Activated CD8-positive, alpha-beta memory T cell treated with anti-CD3 and anti-CD28 coated beads, Interleukin-2, amount 50 U/mL, for 1 hour (primary cell): ENCODE results near the gene NAA11.

Experiments used
- DNase-seq: peaks from one replicate; pipeline ENCODE4 v3.0.0-alpha.2; 2020; ENCODE audit errors: extremely low read depth

Gene NAA11

DNA sequence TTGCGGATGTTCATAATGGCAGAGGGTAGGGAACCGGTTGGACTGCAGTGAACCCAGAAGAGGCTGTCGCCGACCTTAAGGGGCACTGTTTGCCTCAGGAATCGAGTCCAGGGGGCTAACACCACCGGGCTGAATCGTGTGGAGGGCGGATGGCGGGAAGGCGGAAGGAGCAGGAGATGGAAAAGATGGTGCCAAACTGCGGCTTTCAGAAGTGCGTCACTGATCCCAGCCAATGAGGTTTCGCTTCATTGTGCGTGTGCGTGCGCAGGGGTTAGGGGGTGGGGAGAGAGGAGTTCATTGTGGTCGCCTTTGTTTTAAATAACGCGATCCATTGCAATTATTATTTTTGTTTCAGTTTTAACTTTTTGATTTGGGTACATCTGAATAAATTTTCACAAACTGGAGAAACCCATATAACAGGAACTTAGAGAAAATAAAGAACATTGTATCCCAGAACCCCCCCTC lies at the start of gene NAA11:
Gene NAA11, minus strand, starts transcription at position 198 of the 465 bp plus-strand sequence. Its CDS starts 184 bp downstream, at position 14.
- no peak for DNase-seq

DNA sequence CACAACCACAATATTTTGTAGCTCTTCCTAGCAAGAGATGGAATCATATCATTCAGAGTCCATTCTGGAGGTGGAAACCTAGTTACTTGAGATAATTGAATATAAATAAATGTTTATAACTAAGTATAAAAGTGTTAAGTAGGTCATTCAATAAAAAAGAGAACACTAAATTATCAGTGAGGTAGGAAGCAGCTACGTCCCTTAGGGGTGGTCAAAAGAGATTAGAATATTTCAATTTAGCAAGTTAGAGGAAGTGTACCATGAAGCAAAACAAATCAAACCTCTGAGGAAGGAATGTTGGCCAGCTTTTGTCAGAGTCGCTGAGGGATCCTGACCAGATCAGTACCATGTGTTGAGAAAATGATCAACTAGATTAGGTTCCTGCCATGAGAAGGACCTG lies 44.2 kb upstream of the NAA11 start:
- no peak for DNase-seq

DNA sequence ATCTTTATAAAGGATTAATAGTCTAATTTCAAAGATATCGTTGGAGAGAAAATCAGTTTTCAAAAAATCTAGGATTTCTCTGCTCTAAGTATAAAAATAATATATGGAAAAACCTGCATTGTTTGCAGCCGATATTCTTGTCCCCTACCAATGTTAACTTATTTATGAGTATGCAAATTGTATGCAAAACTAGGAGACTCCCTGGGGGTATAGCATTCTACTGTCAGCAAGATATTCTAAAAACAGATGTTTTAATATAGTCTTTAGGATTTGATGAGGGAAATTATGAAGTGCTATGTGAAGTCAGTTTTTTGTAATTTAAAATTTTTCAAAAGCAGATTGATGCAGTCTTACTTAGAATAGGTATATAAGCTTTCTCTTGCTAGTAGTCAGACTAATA lies 41.2 kb upstream of the NAA11 start:
- no peak for DNase-seq

DNA sequence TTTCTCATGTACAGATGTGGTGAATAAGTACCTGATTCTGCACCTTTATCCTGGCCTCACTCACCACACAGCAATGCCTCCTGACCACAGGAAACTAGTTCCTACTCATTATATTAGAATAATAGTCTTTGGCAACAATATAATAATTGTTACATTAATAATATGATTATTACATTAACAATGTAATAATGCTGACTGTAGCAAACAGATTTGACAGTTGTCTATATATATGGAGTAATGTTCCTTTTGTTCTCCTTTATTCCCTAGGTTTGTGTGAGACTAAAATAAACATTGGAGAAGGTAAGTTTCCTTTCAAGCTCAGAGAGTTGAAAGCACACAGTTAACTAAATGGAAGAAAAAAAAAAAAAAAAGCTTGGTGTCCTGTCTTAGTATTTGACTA lies 40.6 kb upstream of the NAA11 start:
- DNase-seq, result no peak

DNA sequence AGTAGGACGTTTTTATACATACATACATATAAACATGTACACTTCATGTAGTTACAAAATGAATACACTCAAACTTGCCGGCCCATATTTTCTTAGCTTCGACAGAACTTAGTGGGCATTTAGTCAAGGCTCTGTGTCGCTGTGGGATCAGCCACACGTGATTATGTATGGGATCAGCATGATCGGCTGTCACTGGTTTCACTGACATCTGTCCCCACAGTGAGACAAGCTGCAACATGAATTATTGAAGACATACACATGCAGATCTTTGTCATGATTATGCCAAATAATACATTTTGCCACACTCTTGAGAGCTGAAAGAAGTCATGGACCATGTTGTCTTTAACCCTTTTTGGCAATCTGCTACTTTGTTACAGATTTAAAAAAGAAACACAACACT lies 38.2 kb upstream of the NAA11 start:
- no peak for DNase-seq

DNA sequence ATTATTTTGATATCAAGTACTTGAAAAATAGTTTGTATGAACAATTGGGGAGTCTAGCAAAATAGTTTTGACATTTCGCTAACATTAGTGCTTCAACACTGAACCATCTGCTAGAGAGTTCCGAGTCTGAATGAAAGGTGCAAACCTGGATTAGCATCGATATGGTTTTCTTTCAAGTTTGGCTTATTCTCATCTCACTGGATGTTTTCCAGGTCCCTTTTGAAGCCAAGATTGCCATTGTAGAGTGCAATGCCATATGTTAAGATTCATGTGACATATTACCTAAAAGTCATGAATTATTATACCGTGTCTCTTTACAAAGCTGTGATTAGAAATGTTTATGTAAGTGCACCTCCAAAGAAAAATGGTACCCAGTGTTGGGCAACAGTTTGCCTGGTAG lies 36.8 kb upstream of the NAA11 start:
- DNase-seq, result no peak

DNA sequence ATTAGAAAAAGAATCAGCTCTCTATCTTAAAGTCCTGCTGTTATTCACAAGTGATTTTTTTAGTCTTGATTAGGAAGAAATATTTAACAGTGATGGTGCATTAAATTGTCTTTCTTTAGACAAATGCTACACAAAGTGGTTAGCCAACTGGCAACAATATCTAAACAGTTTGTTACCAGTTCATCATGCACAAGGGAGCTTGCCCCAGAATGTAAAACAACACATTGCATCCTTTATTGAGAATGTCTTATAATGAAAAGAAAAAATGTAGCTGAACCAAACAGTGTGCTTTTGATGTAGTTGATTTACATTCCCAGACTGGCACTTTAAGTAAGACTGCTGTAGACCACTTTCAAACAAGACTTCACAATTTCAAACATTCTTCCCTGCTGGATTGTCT lies 34.1 kb upstream of the NAA11 start:
- DNase-seq, result no peak

DNA sequence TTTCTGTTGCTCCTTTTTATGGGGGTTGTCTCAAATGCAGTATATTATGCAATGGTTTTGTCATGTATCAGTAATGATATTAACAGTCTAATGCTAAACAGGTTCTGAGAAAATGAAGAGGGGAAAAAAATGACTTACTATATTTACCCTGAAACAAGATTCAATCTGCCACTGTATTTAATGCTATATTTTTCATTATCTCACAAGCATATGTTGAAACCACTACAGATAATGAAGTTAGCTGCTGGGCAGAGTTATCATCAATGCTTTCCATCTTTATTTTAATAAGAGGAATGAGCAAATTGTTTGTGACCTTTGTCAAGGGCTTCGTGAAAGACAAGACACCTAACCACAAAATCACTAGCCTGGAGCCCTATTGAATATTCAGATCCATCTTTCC lies 32.6 kb upstream of the NAA11 start:
- no peak for DNase-seq

DNA sequence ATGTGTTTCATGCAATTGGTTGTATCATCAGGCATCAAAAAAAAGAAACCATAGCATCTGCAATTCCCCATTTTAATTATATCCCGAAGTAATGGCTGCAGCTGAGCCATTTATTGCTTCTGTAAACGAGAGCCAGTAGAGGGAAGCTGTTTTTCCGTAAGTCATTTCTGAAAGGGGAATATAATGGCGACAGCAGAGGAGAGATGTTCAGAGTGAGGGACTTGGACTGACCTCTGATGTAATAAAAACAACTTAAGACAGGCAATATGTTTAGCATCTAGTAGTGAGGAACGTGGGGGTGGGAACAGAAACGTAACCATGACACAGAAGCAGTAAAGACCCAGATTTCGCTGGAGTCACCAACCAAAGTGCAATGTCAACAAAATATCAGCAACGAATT lies 31.5 kb upstream of the NAA11 start:
- DNase-seq, result no peak

DNA sequence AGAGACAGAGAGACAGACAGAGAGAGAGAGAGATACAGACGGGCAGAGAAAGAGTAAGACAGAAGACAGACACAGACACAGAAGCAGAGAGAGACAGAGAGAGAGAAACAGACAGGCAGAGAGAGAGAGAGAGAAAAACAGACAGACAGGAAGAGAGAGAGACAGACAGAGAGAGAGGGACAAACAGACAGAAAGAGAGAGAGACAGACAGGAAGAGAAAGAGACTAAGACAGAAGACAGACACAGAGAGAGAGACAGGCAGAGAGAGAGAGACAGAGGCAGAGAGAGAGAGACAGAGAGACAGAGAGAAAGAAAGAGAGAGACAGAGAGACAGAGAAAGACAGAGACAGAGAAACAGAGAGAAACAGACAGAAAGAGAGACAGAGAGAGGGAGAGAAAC lies 27.2 kb upstream of the NAA11 start:
- DNase-seq, result no peak

DNA sequence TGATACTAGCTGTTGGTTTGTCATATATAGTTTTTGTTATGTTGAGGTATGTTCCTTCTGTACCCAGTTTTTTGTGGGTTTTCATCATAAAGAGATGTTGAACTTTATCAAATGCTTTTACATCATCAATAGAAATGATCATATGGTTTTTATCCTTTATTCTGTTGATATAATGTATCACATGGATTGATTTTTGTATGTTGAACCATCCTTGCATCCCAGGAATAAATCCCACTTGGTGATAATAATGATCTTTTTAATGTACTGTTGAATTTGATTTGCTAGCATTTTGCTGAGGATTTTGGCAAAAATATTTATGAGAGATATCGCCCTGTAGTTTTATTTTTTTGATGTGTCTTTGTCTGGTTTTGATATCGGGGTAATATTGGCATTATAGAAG lies 22.5 kb upstream of the NAA11 start:
- no peak for DNase-seq

DNA sequence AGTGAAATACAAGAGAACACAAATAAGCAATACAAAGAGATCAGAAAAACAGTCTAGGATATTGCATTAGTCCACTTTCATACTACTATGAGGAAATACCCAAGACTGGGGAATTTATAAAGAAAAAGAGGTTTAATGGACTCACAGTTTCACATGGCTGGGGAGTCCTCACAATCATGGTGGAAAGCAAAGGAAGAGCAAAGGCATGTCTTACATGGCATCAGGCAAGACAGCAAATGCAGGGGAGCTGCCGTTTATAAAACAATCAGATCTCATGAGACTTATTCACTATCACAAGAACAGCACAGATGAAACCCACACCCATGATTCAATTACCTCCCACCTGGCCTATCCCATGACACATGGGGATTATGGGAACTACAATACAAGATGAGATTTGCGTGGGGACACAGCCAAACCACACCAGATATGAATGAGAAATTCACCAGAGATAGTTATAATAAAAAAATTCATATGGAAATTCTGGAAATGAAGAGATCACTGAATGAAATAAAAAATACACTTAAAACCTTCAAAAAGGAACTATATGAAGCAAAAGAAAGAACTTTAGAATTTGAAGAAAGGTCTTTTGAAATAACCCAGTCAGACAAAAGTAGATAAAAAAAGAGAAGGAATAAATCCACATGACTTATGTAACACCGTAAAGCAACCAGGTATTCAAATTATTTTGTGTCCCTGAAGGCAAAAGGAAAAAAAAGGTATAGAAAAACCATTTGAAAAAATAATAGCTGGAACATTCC lies 16.2 kb upstream of the NAA11 start:
- no peak for DNase-seq

DNA sequence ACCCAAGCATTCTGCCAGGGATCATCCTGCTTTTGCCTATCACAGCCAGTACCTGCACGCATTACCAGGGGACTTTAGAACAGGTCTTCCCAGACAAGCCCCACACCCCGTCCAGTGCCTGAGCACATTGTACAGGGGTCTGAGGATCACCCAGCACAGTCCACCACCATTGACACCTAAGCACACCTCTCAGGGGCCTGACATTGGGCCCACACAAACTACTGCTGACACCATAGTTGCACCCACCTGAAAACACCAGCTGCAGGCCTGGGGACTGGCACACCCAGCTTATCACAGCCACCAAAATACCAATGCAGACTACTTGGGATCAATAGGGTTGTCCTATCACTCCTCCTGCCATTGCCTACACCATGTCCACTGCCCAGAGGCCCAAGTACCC lies 14.7 kb upstream of the NAA11 start:
- DNase-seq, result no peak

DNA sequence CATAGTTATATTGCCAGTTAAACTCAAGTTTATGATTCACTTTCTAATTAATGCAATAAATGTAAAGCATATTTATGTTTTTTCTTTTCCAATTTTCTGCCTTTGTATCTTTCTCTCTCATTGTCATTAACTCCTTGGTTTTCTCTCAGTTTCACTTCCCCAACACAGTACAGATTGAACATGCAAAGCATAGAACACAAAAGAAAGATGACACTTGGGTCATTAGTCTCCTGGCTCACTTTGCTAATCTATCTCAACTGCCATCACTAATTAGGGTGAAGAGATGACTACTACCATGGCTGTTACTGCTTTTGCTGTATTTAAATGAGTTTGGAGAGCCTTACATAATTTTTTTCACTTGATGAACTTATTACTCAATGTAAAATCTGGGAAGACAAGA lies 12.3 kb upstream of the NAA11 start:
- no peak for DNase-seq

DNA sequence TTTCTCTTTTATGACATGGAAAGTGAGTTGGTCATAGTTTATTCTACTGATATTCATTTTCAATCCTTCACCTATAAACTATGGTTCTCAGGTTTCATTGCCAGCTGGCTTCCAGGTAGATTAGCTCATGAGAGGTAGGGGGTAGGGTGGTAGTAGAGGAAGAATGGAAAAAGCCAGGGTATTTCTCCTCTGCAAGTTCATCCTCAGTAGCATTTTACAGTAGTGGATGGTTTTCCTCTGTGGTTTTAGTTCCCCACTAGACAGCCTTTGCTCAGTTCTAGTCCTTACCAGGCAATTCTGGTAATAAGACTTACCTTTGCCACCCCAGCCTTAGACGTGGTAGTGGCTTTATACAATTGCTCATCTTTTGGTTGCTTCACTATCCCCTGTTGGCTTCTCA lies 8.9 kb upstream of the NAA11 start:
- no peak for DNase-seq

DNA sequence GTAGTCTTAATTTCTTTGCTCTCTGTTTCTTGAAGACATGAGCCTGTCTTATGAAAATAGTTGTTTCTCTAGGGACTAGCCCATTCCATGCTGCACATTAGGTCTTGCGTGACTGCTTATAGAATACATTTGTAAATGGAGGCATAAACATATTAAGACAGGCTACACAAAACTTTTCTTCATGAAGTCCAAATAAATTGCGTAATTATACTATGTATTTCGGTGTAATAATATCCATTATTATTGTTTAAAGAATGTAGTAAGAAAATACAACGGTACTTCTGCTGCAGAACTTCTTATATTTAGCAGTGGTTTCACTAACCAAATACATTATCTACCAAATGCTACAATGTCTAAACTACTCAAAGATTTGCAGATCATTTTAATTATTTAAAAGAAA lies 8.5 kb upstream of the NAA11 start:
- DNase-seq, result no peak

DNA sequence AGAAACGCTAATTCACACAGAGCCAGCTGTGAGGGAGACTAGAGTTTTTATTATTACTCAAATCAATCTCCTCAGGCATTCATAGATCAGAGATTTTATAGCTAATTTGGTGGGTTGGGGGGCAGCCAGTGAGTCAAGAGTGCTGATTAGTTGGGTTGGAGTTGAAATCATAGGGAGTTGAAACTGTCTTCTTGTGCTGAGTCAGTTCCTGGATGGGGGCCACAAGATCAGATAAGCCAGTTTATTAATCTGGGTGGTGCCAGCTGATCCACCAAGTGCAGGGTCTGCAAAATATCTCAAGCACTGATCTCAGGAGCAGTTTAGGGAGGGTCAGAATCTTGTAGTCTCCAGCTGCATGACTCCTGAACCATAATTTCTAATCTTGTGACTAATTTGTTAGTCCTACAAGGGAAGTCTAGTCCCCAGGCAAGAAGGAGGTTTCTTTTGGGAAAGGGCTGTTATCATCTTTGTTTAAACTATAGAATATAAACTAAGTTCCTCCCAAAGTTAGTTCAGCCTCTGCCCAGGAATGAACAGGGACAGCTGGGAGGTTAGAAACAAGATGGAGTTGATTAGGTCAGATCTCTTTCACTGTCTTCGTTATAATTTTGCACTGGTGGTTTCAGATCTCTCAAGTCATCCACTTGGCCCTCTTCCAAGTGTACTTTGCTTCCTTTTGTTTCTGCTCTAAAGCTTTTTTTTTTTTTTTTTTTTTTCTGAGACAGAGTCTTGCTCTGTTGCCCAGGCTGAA lies 5.4 kb upstream of the NAA11 start:
- DNase-seq, result no peak

DNA sequence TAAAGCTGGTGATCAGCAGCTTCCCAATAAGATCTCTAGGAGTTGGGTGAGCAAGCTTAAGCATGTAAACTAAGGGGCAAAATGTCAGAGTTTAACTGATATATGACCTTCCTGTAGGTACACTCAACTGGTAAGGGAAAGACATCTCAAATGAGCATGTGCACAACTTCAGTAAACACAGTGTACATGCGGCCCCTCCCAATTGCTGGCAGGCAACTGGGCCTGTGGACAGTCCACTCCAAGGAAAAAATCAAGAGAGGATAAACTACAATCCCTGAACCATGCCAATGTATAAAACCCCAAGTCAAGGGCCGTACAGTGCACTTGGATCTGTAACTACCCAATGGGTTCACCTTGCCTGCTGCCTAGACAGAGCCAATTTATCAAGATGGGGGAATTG lies 4.9 kb upstream of the NAA11 start:
- DNase-seq, result no peak

DNA sequence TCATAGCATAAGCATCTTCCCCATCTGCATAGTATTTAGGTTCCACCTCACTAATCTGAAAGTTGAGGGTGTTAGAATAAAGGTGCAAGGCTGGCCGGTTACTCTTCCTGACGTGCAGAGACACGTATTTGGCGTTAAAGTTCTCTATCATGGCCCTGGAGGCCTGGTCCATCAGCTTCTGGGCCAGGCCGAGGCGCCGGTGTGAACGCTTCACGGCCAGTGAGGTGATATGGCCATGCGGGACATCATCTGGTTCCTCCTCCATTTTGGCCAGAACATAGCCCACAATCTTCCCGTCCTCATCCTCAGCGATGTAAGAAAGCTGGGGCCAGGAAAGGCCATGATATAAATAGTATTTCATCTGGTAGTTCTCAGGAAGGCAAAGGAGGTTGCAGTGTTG lies 425 bp downstream of the NAA11 start:
- DNase-seq, result no peak

DNA sequence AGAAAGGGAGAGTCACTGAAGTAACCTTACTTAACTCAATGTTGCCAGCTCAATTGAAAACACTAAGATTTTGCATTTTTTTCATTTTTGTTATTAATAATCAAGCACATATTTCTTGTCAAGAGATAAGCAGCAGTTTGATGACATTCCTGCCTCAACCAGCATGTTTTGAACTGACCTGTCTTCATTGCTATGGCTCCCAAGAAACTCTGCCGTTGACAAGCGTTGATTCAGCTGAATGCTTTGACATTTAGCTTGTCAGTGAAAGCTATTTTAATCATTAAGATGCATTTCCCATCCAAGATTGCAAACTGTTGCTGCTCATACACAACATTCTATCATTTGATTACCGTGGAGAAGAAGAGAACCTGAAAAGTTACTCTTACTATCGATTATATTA lies 5.9 kb downstream of the NAA11 start:
- no peak for DNase-seq

DNA sequence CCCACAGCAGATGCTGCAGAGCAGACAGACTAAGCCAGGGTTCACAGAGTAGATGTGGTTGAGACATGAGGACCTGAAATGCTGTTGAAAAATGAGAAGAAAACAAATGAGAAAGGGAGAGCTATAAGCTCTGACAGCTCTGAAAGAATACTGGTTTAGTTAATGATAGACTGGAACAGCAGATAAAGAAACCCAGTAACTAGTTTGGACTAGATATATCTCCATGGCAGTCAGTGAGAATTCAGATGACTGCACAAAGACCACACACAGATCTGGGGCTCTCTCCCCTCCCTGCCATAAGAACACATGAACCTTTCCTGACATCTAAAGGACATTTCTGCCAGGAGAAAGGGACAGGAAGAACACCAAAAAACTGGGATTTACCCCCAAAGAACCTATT lies 8.2 kb downstream of the NAA11 start:
- DNase-seq, result no peak

DNA sequence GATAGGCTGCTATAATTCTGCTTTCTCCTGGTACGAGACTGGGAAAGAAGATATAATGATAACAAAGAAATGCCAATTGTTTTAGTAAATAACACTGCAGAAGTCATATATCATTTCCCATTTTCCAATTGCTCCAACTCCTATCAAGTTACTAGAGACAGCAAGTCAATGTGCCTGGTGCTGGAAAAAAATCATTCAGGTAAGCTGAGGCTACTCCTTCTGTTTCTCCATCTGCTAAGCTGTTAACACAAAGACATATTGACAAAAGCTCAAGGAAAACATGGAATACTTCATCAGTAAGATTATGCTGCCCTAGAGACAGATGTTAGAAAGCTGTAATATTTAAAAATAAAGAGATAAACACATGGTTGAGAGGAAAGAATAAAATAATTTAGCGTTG lies 10.0 kb downstream of the NAA11 start:
- no peak for DNase-seq

DNA sequence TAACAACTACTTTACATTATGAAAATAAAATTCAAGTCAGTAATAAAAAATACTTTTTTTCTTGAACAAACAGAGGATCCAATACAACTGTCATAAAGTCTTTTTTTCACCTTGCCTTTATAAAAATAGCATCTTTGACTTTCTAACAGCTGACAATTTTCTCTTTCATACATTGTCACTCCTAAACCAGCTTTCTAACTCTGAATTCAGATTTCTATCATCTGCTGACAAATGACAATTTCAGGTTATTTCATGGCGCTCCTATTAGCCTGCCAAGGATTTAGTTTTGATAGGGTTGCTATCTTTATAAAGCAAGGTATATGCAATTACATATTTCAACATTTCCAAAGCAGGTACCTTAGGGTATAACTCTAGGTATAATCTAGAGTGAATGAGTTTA lies 14.6 kb downstream of the NAA11 start:
- no peak for DNase-seq

DNA sequence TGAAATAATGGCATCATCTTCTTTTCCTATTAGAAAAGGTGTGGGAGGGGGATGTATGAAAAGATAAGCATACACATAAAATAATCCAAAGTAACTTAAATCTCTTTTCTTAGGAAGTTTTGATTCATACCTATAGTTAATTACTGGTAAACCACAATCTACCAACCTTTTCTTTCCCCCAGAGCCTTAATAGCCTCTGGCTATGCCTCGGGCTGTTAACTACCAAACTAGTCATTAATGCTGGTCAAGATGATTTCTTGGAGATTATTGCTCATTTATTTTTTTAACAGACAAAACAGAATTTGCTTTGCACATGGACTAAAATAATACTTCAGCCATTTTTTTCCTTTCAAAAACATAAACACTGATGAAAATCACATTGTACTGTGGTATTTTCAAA lies 16.9 kb downstream of the NAA11 start:
- no peak for DNase-seq
